Endothelial cell of umbilical vein (primary cell): ENCODE measurements around the gene SURF6. TPM values are rescaled to one million over a fixed set of nuclear protein-coding genes. Genes with fewer than 3 reads are reported as not detected.

Experiments used
- BruUV-seq: library from RNA; stranded (reverse); fragments of 400-500 nt; replicated peaks from 2 replicates; lab custom pipeline; 2021; lab: Mats Ljungman, UMichigan
- CTCF ChIA-PET: fragments of 300-600, 350-600 bp; sonication (Branson Sonifier 250); formaldehyde crosslinking; loops from one replicate; lab custom pipeline; 2021; ENCODE audit warnings: antibody characterized with exemption, inconsistent platforms; lab: Charles Lee
- POLR2A ChIA-PET: fragments of 300-600, 350-600 bp; sonication (Branson Sonifier 250); formaldehyde crosslinking; loops from one replicate; lab custom pipeline; 2021; ENCODE audit warnings: antibody characterized with exemption, inconsistent platforms; lab: Charles Lee
- DNase-seq: peaks from one replicate; pipeline ENCODE4 v3.0.0-alpha.2; 2011; ENCODE audit warnings: low read depth, low spot score
- FAIRE-seq: peaks from 2 replicates; lab custom pipeline; 2011; peaks lifted over from hg19 to GRCh38; lab: Jason Lieb, UNC
- H2AFZ ChIP-seq: 2 replicates; pipeline ENCODE4 v1.6.0; 2012; ENCODE audit warnings: low read depth, low read length, control low read depth, inconsistent platforms
- H3K27ac ChIP-seq: 2 replicates; pipeline ENCODE4 v1.5.1; 2011; ENCODE audit warnings: low read depth, mild to moderate bottlenecking, control low read depth, low read length, moderate library complexity; ENCODE audit not compliant: insufficient read depth
- H3K27me3 ChIP-seq, 2 experiments: 2 replicates each; pipeline versions ENCODE4 v1.6.0 to v1.6.1; 2011; ENCODE audit warnings: low read length in 2 of 2, mixed read lengths in 1 of 2; ENCODE audit not compliant: control insufficient read depth in 2 of 2, insufficient read depth in 2 of 2
- H3K36me3 ChIP-seq, 2 experiments: 2 replicates in 1 of 2; 3 replicates in 1 of 2; pipeline ENCODE4 v1.5.1; 2011; ENCODE audit warnings: low read length in 2 of 2, mild to moderate bottlenecking in 1 of 2, moderate library complexity in 1 of 2; ENCODE audit not compliant: control insufficient read depth in 2 of 2, insufficient read depth in 2 of 2; ENCODE audit errors: extremely low read depth in 1 of 2
- H3K4me1 ChIP-seq: 3 replicates; pipeline ENCODE4 v1.5.1; 2011; ENCODE audit warnings: mild to moderate bottlenecking, low read length; ENCODE audit not compliant: control insufficient read depth, insufficient read depth; ENCODE audit errors: extremely low read depth
- H3K4me2 ChIP-seq: 2 replicates; pipeline ENCODE4 v1.6.1; 2011; ENCODE audit warnings: low read length, control low read depth, mixed read lengths; ENCODE audit not compliant: insufficient read depth
- H3K4me3 ChIP-seq, 3 experiments: fragments of 200-600 bp in 1 of 3; sonication (generic), shearing (Covaris generic) in 1 of 3; replicated peaks in 1 of 3; 2 replicates each; pipeline ENCODE4 v1.5.1; 2011 to 2016; ENCODE audit warnings: control low read depth in 3 of 3, low read length in 3 of 3, mild to moderate bottlenecking in 2 of 3, inconsistent platforms in 1 of 3, low read depth in 1 of 3, moderate library complexity in 1 of 3; ENCODE audit not compliant: insufficient read depth in 1 of 3
- H3K79me2 ChIP-seq: 2 replicates; pipeline ENCODE4 v1.6.0; 2012; ENCODE audit warnings: low read length, inconsistent platforms; ENCODE audit not compliant: control insufficient read depth, insufficient read depth
- H3K9ac ChIP-seq: replicated peaks from 2 replicates; pipeline ENCODE3; 2011; ENCODE audit warnings: low read length, control low read depth; ENCODE audit not compliant: insufficient read depth; ENCODE audit errors: extremely low read depth
- H3K9me1 ChIP-seq: replicated peaks from 3 replicates; pipeline ENCODE4 v1.6.0; 2011; ENCODE audit warnings: mild to moderate bottlenecking, low read length; ENCODE audit not compliant: control insufficient read depth, insufficient read depth; ENCODE audit errors: extremely low read depth
- H3K9me3 ChIP-seq: replicated peaks from 2 replicates; pipeline ENCODE4 v1.5.1; 2012; ENCODE audit warnings: low read length, inconsistent platforms; ENCODE audit not compliant: control insufficient read depth, insufficient read depth
- H4K20me1 ChIP-seq: replicated peaks from 2 replicates; pipeline ENCODE3; 2011; ENCODE audit warnings: mild to moderate bottlenecking, low read length; ENCODE audit not compliant: control insufficient read depth, insufficient read depth; ENCODE audit errors: extremely low read depth
- CTCF ChIP-seq, 2 donors: IDR thresholded peaks; 1 replicate in 1 of 2; 2 replicates in 1 of 2; pipeline ENCODE4 v1.5.1; 2011; ENCODE audit warnings: low read length in 2 of 2, mild to moderate bottlenecking in 2 of 2, moderate library complexity in 2 of 2, control low read depth in 1 of 2, inconsistent platforms in 1 of 2, low read depth in 1 of 2; ENCODE audit not compliant: insufficient read depth in 1 of 2; ENCODE audit errors: extremely low read depth in 1 of 2
- EZH2 ChIP-seq: IDR thresholded peaks from 2 replicates; pipeline ENCODE4 v1.6.1; 2012; ENCODE audit warnings: borderline replicate concordance, low read depth, mild to moderate bottlenecking, moderate library complexity, low read length, inconsistent platforms; ENCODE audit not compliant: severe bottlenecking
- FOS ChIP-seq: IDR thresholded peaks from 2 replicates; pipeline ENCODE4 v1.6.1; 2011; ENCODE audit warnings: mild to moderate bottlenecking, low read length, moderate library complexity, borderline replicate concordance; ENCODE audit not compliant: insufficient read depth
- GATA2 ChIP-seq: IDR thresholded peaks from 2 replicates; pipeline ENCODE4 v1.7.0; 2011; ENCODE audit warnings: low read depth, mild to moderate bottlenecking, moderate library complexity, mixed read lengths, low read length; ENCODE audit not compliant: insufficient read length, insufficient read depth
- JUN ChIP-seq: IDR thresholded peaks from 2 replicates; pipeline ENCODE4 v1.6.1; 2011; ENCODE audit warnings: borderline replicate concordance, low read depth; ENCODE audit not compliant: insufficient read length, insufficient read depth
- MAX ChIP-seq: IDR thresholded peaks from 2 replicates; pipeline ENCODE4 v1.6.1; 2011; ENCODE audit not compliant: insufficient read depth, insufficient read length
- MYC ChIP-seq: IDR thresholded peaks from one replicate; pipeline ENCODE4 v1.6.1; 2011; ENCODE audit warnings: mild to moderate bottlenecking, low read depth, low read length
- POLR2A ChIP-seq: IDR thresholded peaks from 2 replicates; pipeline ENCODE4 v1.6.1; 2012; ENCODE audit warnings: low read depth, mild to moderate bottlenecking, control low read depth, low read length
- POLR2AphosphoS5 ChIP-seq: IDR thresholded peaks from 2 replicates; pipeline ENCODE4 v1.6.1; 2012; ENCODE audit warnings: low read depth, mild to moderate bottlenecking, control low read depth, low read length, moderate library complexity; ENCODE audit not compliant: insufficient read depth
- dilution Hi-C: fragments of 300-500 bp; cut with MboI; formaldehyde crosslinking; loops from one replicate; pipeline ENCODE4 v1.15.0; 2019; ENCODE audit warnings: low sequenced_read_pairs; ENCODE audit not compliant: extremely low pct_ligation_motif_present
- intact Hi-C: fragments of 100-400 bp; cut with micrococcal nuclease; formaldehyde crosslinking; loops from one replicate; pipeline ENCODE4 v1.10.0; 2022
- polyA plus RNA-seq, 4 experiments: library from polyadenylated mRNA; depleted of rRNA in 3 of 4; stranded (reverse) in 3 of 4; unstranded in 1 of 4; fragments of >200 nt; gene quantifications; 2 replicates each; pipeline versions ENCODE4 v1.2.1 to v1.2.3, GENCODE V29; 2011 to 2012; ENCODE audit warnings: missing spikeins in 1 of 4
- total RNA-seq: library from RNA; stranded (reverse); gene quantifications from 2 replicates; pipeline ENCODE4 v1.2.3, GENCODE V29; 2021

SURF6 gene
- total and polyA plus RNA-seq, 2 donors (not counting 3 experiments of a cell fraction or from before 2014, with no cell fraction given): 4.9 to 16.0 TPM

GRCh38 chr9:133382507-133383141 is 46.6 kb upstream of the SURF6 start:
- no peak overlapping the region for H3K27ac ChIP-seq
- DNase-seq (no peak), FAIRE-seq (no peak)
- H3K9me3 ChIP-seq: no peaks in the 10 kb centered on the region
- no peak overlapping the region for H3K4me3 ChIP-seq
- no peak overlapping the region for H3K4me2 ChIP-seq
- H3K4me1 ChIP-seq: no peaks in the 10 kb centered on the region
- H3K9me1 ChIP-seq: no peaks in the 10 kb centered on the region
- H3K36me3 ChIP-seq: no peaks in the 10 kb centered on the region
- no TSS peak for BruUV-seq
- intact Hi-C loops (no loop called here), dilution Hi-C loops (no loop called here)
- ChIA-PET CTCF (no interaction called here), POLR2A (no interaction called here)
- no peak for TF ChIP-seq MYC
- no peak for TF ChIP-seq GATA2
- TF ChIP-seq POLR2AphosphoS5: no peak
- TF ChIP-seq EZH2: no peak
- TF ChIP-seq FOS: no peak
- no peaks in the 10 kb centered on the region for H4K20me1 ChIP-seq
- no peak overlapping the region for H3K9ac ChIP-seq
- no peaks in the 10 kb centered on the region for H3K27me3 ChIP-seq
- no peaks in the 10 kb centered on the region for H3K79me2 ChIP-seq
- H2AFZ ChIP-seq: no peak overlapping the region

GRCh38 chr9:133380734-133381133 is 44.7 kb upstream of the SURF6 start:
- FAIRE-seq (no peak), DNase-seq (no peak)
- Histone ChIP-seq H3K4me2 (no peak overlapping the region), H3K9me3 (no peaks in the 10 kb centered on the region), H4K20me1 (no peaks in the 10 kb centered on the region), H3K27ac (no peak overlapping the region), H3K9me1 (no peaks in the 10 kb centered on the region), H3K27me3 (no peaks in the 10 kb centered on the region), H2AFZ (no peak overlapping the region), H3K79me2 (peaks cover under 1% of the 10 kb centered on the region), H3K4me1 (peaks cover 6% of the 10 kb centered on the region), H3K36me3 (no peaks in the 10 kb centered on the region), H3K4me3 (no peak overlapping the region), H3K9ac (no peak overlapping the region)
- intact Hi-C loops: no loop called here
- BruUV-seq: no TSS peak
- dilution Hi-C loops: no loop called here
- no peak for TF ChIP-seq EZH2
- no peak for TF ChIP-seq MAX
- TF ChIP-seq POLR2AphosphoS5: no peak
- TF ChIP-seq MYC: no peak
- TF ChIP-seq FOS: no peak
- TF ChIP-seq CTCF (IDR thresholded peaks at IDR 0.05; ENCODE audit: extremely low read depth in 1 of 2, insufficient read depth in 1 of 2, low read depth in 1 of 2, low read length in 2 of 2): no peak
- TF ChIP-seq POLR2A: no peak
- TF ChIP-seq GATA2: no peak
- no peak for TF ChIP-seq JUN
- ChIA-PET CTCF (interaction anchor here (1.0 kb wide), 2 partner anchors 51 to 98 kb away, joined by 3 read pairs; partner anchors contain the start of gene SLC2A6), POLR2A (no interaction called here)
